ENCODE measurements around the gene GLTP.

Gene GLTP

DNA sequence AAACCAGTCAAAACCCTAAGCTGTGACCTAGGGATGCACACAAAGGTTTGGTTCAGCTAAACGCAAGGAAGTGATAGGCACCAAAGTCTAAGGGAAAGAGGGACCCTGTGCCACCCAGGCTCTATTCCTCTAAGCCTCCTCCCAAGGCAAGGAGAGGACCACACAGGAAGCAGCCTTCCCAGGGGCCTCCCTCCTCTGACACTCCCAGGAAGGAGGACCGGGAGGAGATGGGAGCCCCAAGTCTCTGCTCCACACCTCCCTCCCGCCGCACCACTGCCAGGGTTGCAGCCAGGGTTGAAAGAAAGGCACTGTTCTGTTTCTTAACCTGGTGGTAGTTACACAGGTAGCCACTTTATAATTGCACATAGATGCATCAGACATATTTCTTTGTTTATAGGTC lies 41.6 kb upstream of the GLTP start:
- TF ChIP-seq, protein P1, sequence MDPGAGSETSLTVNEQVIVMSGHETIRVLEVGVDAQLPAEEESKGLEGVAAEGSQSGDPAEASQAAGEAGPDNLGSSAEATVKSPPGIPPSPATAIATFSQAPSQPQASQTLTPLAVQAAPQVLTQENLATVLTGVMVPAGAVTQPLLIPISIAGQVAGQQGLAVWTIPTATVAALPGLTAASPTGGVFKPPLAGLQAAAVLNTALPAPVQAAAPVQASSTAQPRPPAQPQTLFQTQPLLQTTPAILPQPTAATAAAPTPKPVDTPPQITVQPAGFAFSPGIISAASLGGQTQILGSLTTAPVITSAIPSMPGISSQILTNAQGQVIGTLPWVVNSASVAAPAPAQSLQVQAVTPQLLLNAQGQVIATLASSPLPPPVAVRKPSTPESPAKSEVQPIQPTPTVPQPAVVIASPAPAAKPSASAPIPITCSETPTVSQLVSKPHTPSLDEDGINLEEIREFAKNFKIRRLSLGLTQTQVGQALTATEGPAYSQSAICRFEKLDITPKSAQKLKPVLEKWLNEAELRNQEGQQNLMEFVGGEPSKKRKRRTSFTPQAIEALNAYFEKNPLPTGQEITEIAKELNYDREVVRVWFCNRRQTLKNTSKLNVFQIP (CRISPR knock-in tag; IDR thresholded peaks at IDR 0.05; ENCODE audit: borderline replicate concordance, low read depth) = no peak
- no peak for TF ChIP-seq SNAI2 (CRISPR knock-in tag; IDR thresholded peaks at IDR 0.05)
- no peak for ATAC-seq

DNA sequence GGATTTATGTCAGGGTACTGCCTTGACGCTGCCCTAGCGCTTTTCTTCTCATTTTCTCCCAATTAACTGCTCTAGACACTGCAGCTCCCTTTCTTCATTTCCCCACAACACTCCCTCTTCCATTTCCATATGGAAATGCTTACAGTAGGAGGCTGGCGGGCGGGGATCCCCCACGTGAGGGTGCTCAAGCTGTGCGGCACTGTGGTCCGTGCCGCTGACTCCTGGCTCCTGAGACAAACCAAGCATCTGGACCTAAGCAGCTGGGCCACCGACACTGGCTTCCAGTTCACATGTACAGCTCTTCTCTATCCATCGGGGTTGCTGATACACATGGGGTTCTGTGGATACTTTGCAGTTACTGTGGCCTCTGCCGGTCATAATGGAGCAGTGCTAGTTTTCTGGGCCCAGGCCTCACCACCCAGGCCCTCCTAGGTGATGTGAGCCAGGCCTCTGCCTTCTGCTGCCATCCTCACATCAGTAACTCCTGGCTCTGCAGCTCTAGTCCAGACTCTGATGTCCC lies 40.0 kb upstream of the GLTP start:
- no peak for TF ChIP-seq ZNF565 (CRISPR knock-in tag; conservative IDR thresholded peaks at IDR 0.05; ENCODE audit: low read depth)
- no peak for TF ChIP-seq ZNF8 (CRISPR knock-in tag; IDR thresholded peaks at IDR 0.05)
- no peak for TF ChIP-seq PPARA (CRISPR knock-in tag; IDR thresholded peaks at IDR 0.05; ENCODE audit: borderline replicate concordance)
- TF ChIP-seq TCF4 (CRISPR knock-in tag; IDR thresholded peaks at IDR 0.05; ENCODE audit: borderline replicate concordance) = no peak
- TF ChIP-seq, protein P2, sequence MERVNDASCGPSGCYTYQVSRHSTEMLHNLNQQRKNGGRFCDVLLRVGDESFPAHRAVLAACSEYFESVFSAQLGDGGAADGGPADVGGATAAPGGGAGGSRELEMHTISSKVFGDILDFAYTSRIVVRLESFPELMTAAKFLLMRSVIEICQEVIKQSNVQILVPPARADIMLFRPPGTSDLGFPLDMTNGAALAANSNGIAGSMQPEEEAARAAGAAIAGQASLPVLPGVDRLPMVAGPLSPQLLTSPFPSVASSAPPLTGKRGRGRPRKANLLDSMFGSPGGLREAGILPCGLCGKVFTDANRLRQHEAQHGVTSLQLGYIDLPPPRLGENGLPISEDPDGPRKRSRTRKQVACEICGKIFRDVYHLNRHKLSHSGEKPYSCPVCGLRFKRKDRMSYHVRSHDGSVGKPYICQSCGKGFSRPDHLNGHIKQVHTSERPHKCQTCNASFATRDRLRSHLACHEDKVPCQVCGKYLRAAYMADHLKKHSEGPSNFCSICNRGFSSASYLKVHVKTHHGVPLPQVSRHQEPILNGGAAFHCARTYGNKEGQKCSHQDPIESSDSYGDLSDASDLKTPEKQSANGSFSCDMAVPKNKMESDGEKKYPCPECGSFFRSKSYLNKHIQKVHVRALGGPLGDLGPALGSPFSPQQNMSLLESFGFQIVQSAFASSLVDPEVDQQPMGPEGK (CRISPR knock-in tag; IDR thresholded peaks at IDR 0.05; ENCODE audit: borderline replicate concordance) = no peak
- TF ChIP-seq ZNF70 (CRISPR knock-in tag; IDR thresholded peaks at IDR 0.05) = no peak
- no peak for TF ChIP-seq OSR1 (CRISPR knock-in tag; IDR thresholded peaks at IDR 0.05)
- TF ChIP-seq, protein P1 (CRISPR knock-in tag; IDR thresholded peaks at IDR 0.05; ENCODE audit: borderline replicate concordance, low read depth) = no peak
- no peak for TF ChIP-seq ZFP30 (CRISPR knock-in tag; IDR thresholded peaks at IDR 0.05)
- TF ChIP-seq, protein P3, sequence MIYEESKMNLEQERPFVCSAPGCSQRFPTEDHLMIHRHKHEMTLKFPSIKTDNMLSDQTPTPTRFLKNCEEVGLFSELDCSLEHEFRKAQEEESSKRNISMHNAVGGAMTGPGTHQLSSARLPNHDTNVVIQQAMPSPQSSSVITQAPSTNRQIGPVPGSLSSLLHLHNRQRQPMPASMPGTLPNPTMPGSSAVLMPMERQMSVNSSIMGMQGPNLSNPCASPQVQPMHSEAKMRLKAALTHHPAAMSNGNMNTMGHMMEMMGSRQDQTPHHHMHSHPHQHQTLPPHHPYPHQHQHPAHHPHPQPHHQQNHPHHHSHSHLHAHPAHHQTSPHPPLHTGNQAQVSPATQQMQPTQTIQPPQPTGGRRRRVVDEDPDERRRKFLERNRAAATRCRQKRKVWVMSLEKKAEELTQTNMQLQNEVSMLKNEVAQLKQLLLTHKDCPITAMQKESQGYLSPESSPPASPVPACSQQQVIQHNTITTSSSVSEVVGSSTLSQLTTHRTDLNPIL (CRISPR knock-in tag; IDR thresholded peaks at IDR 0.05; ENCODE audit: low read depth) = no peak
- TF ChIP-seq TOX (CRISPR knock-in tag; IDR thresholded peaks at IDR 0.05; ENCODE audit: borderline replicate concordance) = no peak
- TF ChIP-seq, protein P4, sequence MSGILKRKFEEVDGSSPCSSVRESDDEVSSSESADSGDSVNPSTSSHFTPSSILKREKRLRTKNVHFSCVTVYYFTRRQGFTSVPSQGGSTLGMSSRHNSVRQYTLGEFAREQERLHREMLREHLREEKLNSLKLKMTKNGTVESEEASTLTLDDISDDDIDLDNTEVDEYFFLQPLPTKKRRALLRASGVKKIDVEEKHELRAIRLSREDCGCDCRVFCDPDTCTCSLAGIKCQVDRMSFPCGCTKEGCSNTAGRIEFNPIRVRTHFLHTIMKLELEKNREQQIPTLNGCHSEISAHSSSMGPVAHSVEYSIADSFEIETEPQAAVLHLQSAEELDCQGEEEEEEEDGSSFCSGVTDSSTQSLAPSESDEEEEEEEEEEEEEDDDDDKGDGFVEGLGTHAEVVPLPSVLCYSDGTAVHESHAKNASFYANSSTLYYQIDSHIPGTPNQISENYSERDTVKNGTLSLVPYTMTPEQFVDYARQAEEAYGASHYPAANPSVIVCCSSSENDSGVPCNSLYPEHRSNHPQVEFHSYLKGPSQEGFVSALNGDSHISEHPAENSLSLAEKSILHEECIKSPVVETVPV (CRISPR knock-in tag; IDR thresholded peaks at IDR 0.05) = no peak
- TF ChIP-seq CSDC2 (CRISPR knock-in tag; IDR thresholded peaks at IDR 0.05) = no peak
- no peak for TF ChIP-seq ZFP3 (CRISPR knock-in tag; IDR thresholded peaks at IDR 0.05)
- no peak for TF ChIP-seq GLIS3 (CRISPR knock-in tag; IDR thresholded peaks at IDR 0.05)
- no peak for TF ChIP-seq RARB (CRISPR knock-in tag; IDR thresholded peaks at IDR 0.05)
- TF ChIP-seq BACH2 (CRISPR knock-in tag; IDR thresholded peaks at IDR 0.05; ENCODE audit: borderline replicate concordance) = no peak
- no peak for TF ChIP-seq ESRRG (CRISPR knock-in tag; IDR thresholded peaks at IDR 0.05)
- no peak for ATAC-seq

DNA sequence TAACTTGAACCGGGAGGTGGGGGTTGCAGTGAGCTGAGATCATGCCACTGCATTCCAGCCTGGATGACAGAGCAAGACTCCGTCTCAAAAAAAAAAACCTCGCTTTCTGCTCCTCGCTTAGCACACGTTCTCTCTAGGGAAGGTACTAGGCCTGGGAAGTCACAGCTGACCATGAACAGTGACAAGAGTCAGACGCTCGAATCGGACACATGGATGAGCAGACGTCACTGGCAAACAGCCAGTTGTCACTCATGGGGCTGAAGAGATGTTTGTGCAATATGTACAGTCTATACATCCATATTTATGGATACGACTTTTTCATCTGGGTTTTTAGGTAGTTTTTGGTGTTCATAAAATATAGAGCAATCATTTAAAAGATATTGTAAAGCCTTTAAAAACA lies 39.1 kb upstream of the GLTP start:
- no peak for ATAC-seq
- TF ChIP-seq, protein P4 (CRISPR knock-in tag; IDR thresholded peaks at IDR 0.05) = no peak
- TF ChIP-seq SNAI2 (CRISPR knock-in tag; IDR thresholded peaks at IDR 0.05) (no peak), ISL1 (CRISPR knock-in tag; IDR thresholded peaks at IDR 0.05) (no peak), ZC3H10 (CRISPR knock-in tag; IDR thresholded peaks at IDR 0.05) (no peak)
- TF ChIP-seq, protein P2 (CRISPR knock-in tag; IDR thresholded peaks at IDR 0.05; ENCODE audit: borderline replicate concordance) = no peak

Data from SK-N-SH treated with all-trans-retinoic acid at 6 μM for 48 hours (cell line).